Fibroblast of pulmonary artery (primary cell): ENCODE measurements around the gene ADGRL3.

Source experiments
- DNase-seq: peaks from one replicate; pipeline ENCODE4 v3.0.0-alpha.2; 2010; ENCODE audit warnings: low read depth
- H3K4me3 ChIP-seq: replicated peaks from 2 replicates; pipeline ENCODE4 v1.5.1; 2011; ENCODE audit warnings: low read depth, mild to moderate bottlenecking, control low read depth, low read length, moderate library complexity
- CTCF ChIP-seq: IDR thresholded peaks from 2 replicates; pipeline ENCODE4 v1.5.1; 2011; ENCODE audit warnings: mild to moderate bottlenecking, control low read depth, low read length, inconsistent platforms; ENCODE audit errors: missing control alignments

Gene ADGRL3

GRCh38 chr4:61886131-61886530 is 686.0 kb downstream of the ADGRL3 start:
- TF ChIP-seq CTCF, result no peak
- DNase-seq, result peak; percentile 2
- H3K4me3 ChIP-seq, result no peak overlapping the region

GRCh38 chr4:61889117-61889516 is 689.0 kb downstream of the ADGRL3 start:
- DNase-seq, result no peak
- TF ChIP-seq CTCF, result no peak
- no peak overlapping the region for H3K4me3 ChIP-seq

GRCh38 chr4:61890321-61890720 is 690.2 kb downstream of the ADGRL3 start:
- no peak for TF ChIP-seq CTCF

GRCh38 chr4:61891953-61892352 is 691.8 kb downstream of the ADGRL3 start:
- no peak for TF ChIP-seq CTCF
- H3K4me3 ChIP-seq, result no peak overlapping the region
- no peak for DNase-seq

More at GRCh38 chr4:61890321-61890720, 690.2 kb downstream of the ADGRL3 start:
- DNase-seq, result no peak
- H3K4me3 ChIP-seq, result no peak overlapping the region

GRCh38 chr4:61896634-61897033 is 696.5 kb downstream of the ADGRL3 start:
- TF ChIP-seq CTCF, result no peak
- H3K4me3 ChIP-seq, result no peak overlapping the region
- no peak for DNase-seq

GRCh38 chr4:61909031-61909430 is 708.9 kb downstream of the ADGRL3 start:
- TF ChIP-seq CTCF, result no peak
- no peak overlapping the region for H3K4me3 ChIP-seq
- DNase-seq, result no peak

- no peak overlapping the region for H3K4me3 ChIP-seq
- no peak for TF ChIP-seq CTCF
- no peak for DNase-seq
These were observed 711.2 kb downstream of the ADGRL3 start for GRCh38 chr4:61911313-61911756.
